IPS-20b (cell line): ENCODE data around the gene CFAP43.
"Not testable (repeated sequence)": the region's sequence is repeated elsewhere in the genome, so short reads cannot be mapped to it uniquely, and the experiment has no call there.

Experiments
- H3K27ac ChIP-seq: one replicate; pipeline ENCODE4 v1.5.1; 2013; ENCODE audit warnings: low read length
- H3K27me3 ChIP-seq: 2 replicates; pipeline ENCODE4 v1.6.1; 2013; ENCODE audit warnings: mild to moderate bottlenecking, low read length, inconsistent platforms; ENCODE audit not compliant: insufficient read depth
- H3K36me3 ChIP-seq: 2 replicates; pipeline ENCODE4 v1.6.1; 2013; ENCODE audit warnings: low read depth, mild to moderate bottlenecking, inconsistent platforms, low read length, moderate library complexity; ENCODE audit not compliant: insufficient read depth
- H3K4me1 ChIP-seq: 2 replicates; pipeline ENCODE4 v1.6.1; 2013; ENCODE audit warnings: mild to moderate bottlenecking, control low read depth, inconsistent platforms, low read length, moderate library complexity; ENCODE audit not compliant: insufficient read depth
- H3K4me3 ChIP-seq: 2 replicates; pipeline ENCODE4 v1.5.1; 2013; ENCODE audit warnings: mild to moderate bottlenecking, low read length, inconsistent platforms
- H3K9ac ChIP-seq: 2 replicates; pipeline ENCODE4 v1.6.1; 2013; ENCODE audit warnings: low read depth, mild to moderate bottlenecking, inconsistent platforms, low read length, moderate library complexity
- H3K9me3 ChIP-seq: 2 replicates; pipeline ENCODE4 v1.6.1; 2013; ENCODE audit warnings: mild to moderate bottlenecking, low read depth, low read length, inconsistent platforms; ENCODE audit not compliant: insufficient read depth

CFAP43 gene

DNA sequence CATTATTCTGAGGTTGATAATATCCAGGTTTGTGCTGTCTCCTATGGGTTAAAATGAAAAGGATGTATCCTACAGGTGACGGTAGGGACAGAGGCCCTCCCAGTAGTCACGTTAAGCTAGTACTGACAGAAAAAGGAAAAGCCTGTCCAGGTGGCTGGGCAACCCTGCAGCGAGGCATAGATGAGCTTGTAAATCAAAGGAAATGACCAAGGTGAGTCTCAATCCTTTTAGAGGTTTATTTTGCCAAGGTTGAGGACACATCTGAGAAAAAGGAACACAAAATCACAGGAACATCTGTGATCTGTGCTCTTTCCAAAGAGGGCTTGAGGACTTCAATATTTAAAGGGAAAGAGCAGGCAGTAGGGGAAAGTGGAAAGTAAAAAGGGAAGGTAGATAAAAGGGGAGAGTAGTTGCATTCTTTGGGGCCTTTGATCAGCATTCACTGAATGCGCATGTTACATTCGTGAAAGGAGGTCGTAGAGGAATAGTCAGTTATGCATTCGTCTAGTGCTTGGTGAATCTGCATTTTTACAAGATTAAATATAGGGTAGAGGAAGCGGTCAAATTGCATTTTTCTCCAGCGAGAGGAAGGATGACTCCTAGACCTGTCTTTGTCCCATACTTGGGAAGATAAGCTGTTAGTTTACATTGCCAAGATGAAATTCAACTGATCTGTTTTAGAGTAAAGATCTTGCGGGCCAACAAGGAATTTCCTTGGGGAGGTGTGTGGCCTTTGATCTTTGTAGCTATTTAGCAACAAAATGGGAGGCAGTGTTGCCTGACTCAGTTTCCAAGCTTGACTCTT is 21.6 kb upstream of the CFAP43 start:
- no peaks in the 10 kb centered on the region for H3K9me3 ChIP-seq
- H3K9ac ChIP-seq = peak overlapping the region; percentile 75; the same call in 1 of the 2 replicates
- peaks cover 49% of the 10 kb centered on the region for H3K27me3 ChIP-seq
- peak overlapping the region; percentile 73 for H3K4me3 ChIP-seq
- peaks cover 10% of the 10 kb centered on the region for H3K36me3 ChIP-seq
- H3K27ac ChIP-seq = no peak overlapping the region
- peaks cover 36% of the 10 kb centered on the region for H3K4me1 ChIP-seq

DNA sequence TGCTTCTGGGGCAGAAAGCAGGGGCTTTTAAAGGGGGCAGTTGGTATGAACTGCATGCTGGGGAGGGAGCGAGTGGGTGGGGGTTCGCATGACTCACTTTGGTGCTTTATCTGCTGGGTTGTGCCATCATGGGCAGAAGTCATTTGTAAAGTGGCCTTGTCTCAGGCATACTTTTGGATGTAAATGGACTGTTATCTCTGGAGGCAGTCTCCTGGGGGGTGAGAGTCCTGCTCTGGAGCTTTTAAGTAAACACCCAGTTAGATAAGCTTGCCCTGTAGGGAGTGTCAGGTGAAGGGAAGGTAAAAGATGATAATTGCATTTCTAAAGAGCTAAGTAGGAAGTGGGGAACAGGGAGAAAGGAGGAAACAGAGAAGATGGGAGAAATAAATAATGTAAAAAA is 20.9 kb upstream of the CFAP43 start:
- Histone ChIP-seq H3K4me3 (peak overlapping the region; percentile 73), H3K9me3 (no peaks in the 10 kb centered on the region), H3K4me1 (peaks cover 36% of the 10 kb centered on the region), H3K27ac (no peak overlapping the region), H3K9ac (no peak overlapping the region), H3K27me3 (peaks cover 49% of the 10 kb centered on the region), H3K36me3 (peaks cover 3% of the 10 kb centered on the region)

DNA sequence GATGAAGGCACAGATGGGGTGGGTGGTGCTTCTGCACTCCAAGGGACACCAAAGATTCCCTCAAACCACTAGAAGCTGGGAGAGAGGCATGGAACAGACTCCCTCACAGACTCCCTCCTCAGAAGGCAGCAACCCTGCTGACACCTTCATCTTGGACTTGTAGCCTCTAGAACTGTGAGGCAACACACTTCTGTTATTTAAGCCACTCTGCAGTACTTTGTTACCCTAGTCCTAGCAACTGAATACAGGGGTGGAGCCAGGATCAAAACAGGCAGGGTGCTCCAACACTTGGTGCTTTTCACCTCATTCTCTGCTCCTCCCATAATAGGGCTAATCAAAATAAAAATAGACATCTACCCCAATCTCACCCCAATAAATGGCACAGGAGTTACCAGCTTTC is 20.2 kb upstream of the CFAP43 start:
- no peaks in the 10 kb centered on the region for H3K9me3 ChIP-seq
- H3K27ac ChIP-seq = no peak overlapping the region
- H3K36me3 ChIP-seq = no peaks in the 10 kb centered on the region
- H3K9ac ChIP-seq = no peak overlapping the region
- H3K4me1 ChIP-seq = peaks cover 36% of the 10 kb centered on the region
- peak overlapping the region; percentile 73; the same call in 1 of the 2 replicates for H3K4me3 ChIP-seq
- H3K27me3 ChIP-seq = peaks cover 49% of the 10 kb centered on the region

DNA sequence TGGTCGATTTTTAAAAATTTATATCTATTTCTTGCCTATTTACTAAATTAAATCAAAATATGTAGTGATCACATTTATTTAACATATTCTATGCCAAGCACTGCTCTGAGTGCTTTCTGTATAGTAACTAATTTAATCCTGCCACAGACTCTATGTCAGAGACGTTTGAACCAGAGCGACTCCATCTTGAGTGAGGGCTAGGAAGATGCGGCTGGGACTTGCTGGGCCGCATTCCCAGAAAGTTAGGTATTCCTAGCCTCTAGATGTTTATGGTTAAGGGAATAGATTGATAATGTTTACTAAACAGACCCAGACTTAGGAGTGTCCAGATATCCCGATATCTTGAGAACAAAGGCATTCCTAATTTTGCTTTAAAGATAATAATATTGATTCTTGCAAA is 19.3 kb upstream of the CFAP43 start:
- peaks cover 36% of the 10 kb centered on the region for H3K4me1 ChIP-seq
- no peaks in the 10 kb centered on the region for H3K9me3 ChIP-seq
- no peak overlapping the region for H3K4me3 ChIP-seq
- no peak overlapping the region for H3K27ac ChIP-seq
- H3K36me3 ChIP-seq = no peaks in the 10 kb centered on the region
- H3K9ac ChIP-seq = no peak overlapping the region
- H3K27me3 ChIP-seq = peaks cover 47% of the 10 kb centered on the region

DNA sequence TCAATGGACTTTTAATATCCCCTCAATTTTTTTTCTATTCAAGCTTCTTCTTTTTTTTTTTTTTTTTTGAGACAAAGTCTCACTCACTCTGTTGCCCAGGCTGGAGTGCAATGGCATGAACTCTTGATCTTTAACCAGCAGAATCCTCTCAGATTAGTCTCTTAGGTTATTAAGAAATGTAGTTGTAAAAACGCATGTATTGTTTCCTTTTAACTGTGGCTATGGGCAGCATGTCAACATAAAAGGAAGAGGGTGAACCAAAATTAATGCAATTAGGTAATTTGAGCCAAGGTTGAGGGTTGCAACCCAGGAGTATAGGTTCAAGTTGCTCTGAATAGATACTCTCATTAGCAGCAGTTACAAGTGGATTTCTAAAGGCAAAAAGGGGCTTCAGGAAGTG is 18.2 kb upstream of the CFAP43 start:
- no peak overlapping the region for H3K4me3 ChIP-seq
- H3K4me1 ChIP-seq = peaks cover 32% of the 10 kb centered on the region
- H3K9ac ChIP-seq = no peak overlapping the region
- no peaks in the 10 kb centered on the region for H3K9me3 ChIP-seq
- no peaks in the 10 kb centered on the region for H3K36me3 ChIP-seq
- no peak overlapping the region for H3K27ac ChIP-seq
- peaks cover 36% of the 10 kb centered on the region for H3K27me3 ChIP-seq

DNA sequence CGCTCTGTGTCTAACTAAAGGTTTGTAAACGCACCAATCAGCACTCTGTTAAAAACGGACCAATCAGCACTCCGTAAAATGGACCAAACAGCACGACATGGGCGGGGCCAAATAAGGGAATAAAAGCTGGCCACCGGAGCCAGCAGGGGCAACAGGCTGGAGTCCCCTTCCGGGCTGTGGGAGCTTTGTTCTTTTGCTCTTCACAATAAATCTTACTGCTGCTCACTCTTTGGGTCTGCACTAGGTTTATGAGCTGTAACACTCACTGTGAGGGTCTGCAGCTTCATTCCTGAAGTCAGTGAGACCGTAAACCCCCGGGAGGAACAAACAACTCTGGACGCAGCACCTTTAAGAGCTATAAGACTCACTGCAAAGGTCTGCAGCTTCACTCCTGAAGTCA is 16.8 kb upstream of the CFAP43 start:
- H3K27me3 ChIP-seq = peaks cover 23% of the 10 kb centered on the region; the same call in 1 of the 2 replicates
- H3K4me3 ChIP-seq, H3K9me3 ChIP-seq, H3K9ac ChIP-seq, H3K36me3 ChIP-seq, H3K27ac ChIP-seq: not testable (repeated sequence)
- peaks cover 27% of the 10 kb centered on the region for H3K4me1 ChIP-seq

DNA sequence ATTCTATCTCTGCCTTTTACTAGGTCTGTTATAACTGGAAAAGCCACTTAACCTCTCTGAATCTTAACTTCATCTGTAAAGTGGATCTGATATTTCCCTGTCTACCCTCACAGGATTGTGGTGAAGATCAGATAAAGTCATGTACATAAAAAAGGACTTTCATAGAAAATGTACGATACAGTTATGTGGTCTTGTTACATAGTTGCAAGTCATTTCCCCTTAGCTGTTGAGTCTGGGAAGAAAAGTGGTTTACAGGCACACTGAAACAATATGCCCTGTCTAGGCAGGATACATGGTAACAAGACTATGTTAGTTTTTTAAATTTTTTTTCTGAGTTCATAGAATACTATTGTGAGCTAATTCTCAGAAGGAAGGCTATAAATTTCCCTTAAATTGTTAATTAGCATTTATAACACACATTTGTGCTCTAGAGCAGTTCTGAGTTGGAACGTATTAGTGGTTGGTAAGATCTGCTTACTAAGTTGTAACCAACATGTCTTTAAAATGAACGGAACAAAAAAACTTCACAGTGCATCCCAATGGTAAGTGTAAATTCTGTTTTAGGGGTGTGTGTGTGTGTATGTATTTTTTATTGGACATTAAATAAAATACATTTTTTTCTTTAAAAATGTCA is 15.5 kb upstream of the CFAP43 start:
- Histone ChIP-seq H3K9ac (no peak overlapping the region), H3K4me3 (no peak overlapping the region)

DNA sequence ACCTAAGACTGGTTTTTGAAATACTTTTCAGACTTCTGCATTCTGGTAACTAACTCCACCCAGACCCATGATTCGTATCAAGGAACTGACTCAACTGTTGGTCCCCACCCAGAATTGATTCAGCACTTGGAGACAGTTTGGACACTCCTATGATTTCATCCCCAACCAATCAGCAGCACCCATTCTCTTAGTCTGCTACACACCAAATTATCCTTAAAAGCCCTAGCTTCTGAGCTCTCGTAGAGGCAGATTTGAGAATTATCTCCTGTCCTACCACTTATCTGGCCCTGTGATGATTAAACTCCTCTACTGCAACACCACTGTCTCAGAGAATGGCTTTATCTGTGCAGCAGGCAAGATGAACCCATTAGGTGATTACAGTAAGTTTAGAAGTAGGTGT is 14.8 kb upstream of the CFAP43 start:
- Histone ChIP-seq H3K27ac (no peak overlapping the region), H3K4me1 (peaks cover 9% of the 10 kb centered on the region), H3K27me3 (peaks cover 6% of the 10 kb centered on the region; the same call in 1 of the 2 replicates), H3K9ac (no peak overlapping the region), H3K4me3 (no peak overlapping the region), H3K9me3 (no peaks in the 10 kb centered on the region), H3K36me3 (no peaks in the 10 kb centered on the region)

More for the DNA sequence above, 15.5 kb upstream of the CFAP43 start:
- H3K27me3 ChIP-seq = peaks cover 13% of the 10 kb centered on the region; the same call in 1 of the 2 replicates
- no peaks in the 10 kb centered on the region for H3K9me3 ChIP-seq
- no peak overlapping the region for H3K27ac ChIP-seq
- no peaks in the 10 kb centered on the region for H3K36me3 ChIP-seq
- peaks cover 14% of the 10 kb centered on the region for H3K4me1 ChIP-seq

DNA sequence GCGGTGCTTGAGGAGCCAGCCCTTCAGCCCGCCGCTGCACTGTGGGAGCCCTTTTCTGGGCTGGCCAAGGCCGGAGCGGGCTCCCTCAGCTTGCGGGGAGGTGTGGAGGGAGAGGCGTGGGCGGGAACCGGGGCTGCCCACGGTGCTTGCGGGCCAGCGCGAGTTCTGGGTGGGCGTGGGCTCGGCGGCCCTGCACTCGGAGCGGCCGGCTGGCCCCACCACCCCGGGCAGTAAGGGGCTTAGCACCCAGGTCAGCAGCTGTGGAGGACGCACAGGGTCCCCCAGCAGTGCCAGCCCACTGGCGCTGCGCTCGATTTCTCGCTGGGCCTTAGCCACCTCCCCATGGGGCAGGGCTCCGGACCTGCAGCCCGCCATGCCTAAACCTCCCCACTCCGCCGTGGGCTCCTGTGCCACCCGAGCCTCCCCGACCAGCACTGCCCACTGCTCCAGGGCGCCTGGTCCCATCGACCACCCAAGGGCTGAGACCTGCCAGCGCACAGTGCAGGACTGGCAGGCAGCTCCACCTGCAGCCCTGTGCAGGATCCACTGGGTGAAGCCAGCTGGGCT is 13.0 kb upstream of the CFAP43 start:
- Histone ChIP-seq H3K27ac (no peak overlapping the region), H3K9me3 (no peaks in the 10 kb centered on the region), H3K4me1 (no peaks in the 10 kb centered on the region), H3K9ac (no peak overlapping the region), H3K4me3 (no peak overlapping the region), H3K36me3 (no peaks in the 10 kb centered on the region), H3K27me3 (no peaks in the 10 kb centered on the region)

DNA sequence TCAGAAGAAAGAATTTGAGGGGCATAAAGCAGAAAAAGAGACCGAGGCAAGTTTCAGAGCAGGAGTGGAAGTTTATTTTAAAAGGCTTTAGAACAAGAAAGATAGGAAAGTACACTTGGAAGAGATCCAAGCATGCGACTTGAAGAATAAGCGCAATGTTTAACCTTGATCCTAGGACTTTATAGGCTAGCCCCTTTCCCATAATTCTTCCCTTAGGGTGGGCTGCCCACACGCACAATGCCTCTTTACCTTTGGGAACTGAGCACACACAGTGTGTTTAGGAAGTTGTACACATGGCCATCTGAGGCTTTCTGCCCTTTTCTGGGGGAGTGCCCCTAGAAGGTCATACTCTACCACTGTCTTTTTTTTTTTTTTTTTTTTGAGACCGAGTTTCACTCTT is 11.3 kb upstream of the CFAP43 start:
- no peak overlapping the region for H3K9ac ChIP-seq
- no peak overlapping the region for H3K27ac ChIP-seq
- H3K27me3 ChIP-seq = no peaks in the 10 kb centered on the region
- H3K9me3 ChIP-seq = no peaks in the 10 kb centered on the region
- no peak overlapping the region for H3K4me3 ChIP-seq
- no peaks in the 10 kb centered on the region for H3K36me3 ChIP-seq
- H3K4me1 ChIP-seq = no peaks in the 10 kb centered on the region

DNA sequence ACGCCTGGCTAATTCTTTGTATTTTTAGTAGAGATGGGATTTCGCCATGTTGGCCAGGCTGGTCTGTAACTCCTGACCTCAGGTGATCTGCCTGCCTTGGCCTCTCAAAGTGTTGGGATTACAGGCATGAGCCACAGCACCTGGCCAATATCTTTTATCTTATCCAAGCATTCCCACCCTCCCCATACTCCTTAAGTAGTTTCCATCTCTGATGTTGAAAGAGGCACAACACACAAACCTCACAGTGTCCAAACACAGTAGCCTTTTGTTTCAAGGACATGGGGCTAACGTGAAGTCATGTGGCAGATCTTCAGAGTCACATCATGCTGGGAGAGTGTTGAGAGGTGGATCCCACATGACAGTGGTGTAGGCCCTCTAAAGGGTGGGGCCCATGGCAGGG is 10.8 kb upstream of the CFAP43 start:
- not testable (repeated sequence) for H3K4me3 ChIP-seq, H3K27me3 ChIP-seq, H3K9ac ChIP-seq, H3K4me1 ChIP-seq, H3K36me3 ChIP-seq, H3K27ac ChIP-seq, H3K9me3 ChIP-seq

DNA sequence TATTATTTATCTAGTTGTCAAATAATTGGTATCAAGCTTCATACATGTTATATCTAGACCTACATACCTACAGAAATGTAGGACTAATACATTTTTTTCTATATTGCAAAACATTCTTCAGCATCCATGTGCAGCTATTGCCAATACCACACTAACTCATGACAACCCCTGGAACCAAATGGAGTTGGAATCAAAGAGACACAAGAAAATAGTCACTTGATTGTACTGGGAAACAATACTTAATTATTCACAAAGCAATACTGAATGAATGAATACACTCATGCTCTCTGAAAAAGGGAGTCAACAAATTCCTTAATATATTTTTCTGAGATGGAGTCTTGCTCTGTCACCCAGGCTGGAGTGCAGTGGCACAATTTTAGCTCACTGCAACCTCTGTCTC is 10.4 kb upstream of the CFAP43 start:
- no peaks in the 10 kb centered on the region for H3K36me3 ChIP-seq
- H3K9me3 ChIP-seq = no peaks in the 10 kb centered on the region
- H3K4me3 ChIP-seq = no peak overlapping the region
- H3K27ac ChIP-seq = no peak overlapping the region
- H3K27me3 ChIP-seq = no peaks in the 10 kb centered on the region
- H3K9ac ChIP-seq = no peak overlapping the region
- no peaks in the 10 kb centered on the region for H3K4me1 ChIP-seq
